BLaER1 (cell line): ENCODE measurements around the gene ZNF428.

ENCODE experiments used
- H3K27ac ChIP-seq: shearing (Covaris generic); formaldehyde crosslinking; 2 replicates; pipeline ENCODE4 v1.8.1; 2022
- H3K27me3 ChIP-seq: shearing (Covaris generic); formaldehyde crosslinking; 2 replicates; pipeline ENCODE4 v1.8.1; 2022
- H3K36me3 ChIP-seq: shearing (Covaris generic); formaldehyde crosslinking; 2 replicates; pipeline ENCODE4 v1.8.1; 2022
- H3K4me1 ChIP-seq: shearing (Covaris generic); formaldehyde crosslinking; 2 replicates; pipeline ENCODE4 v1.8.1; 2022
- H3K4me2 ChIP-seq: shearing (Covaris generic); formaldehyde crosslinking; 2 replicates; pipeline ENCODE4 v1.8.1; 2022
- H3K4me3 ChIP-seq: shearing (Covaris generic); formaldehyde crosslinking; 2 replicates; pipeline ENCODE4 v1.8.1; 2022
- H3K9ac ChIP-seq: shearing (Covaris generic); formaldehyde crosslinking; 2 replicates; pipeline ENCODE4 v1.8.1; 2022
- H3K9me3 ChIP-seq: shearing (Covaris generic); formaldehyde crosslinking; 2 replicates; pipeline ENCODE4 v1.8.1; 2022
- H4K20me1 ChIP-seq: shearing (Covaris generic); formaldehyde crosslinking; 2 replicates; pipeline ENCODE4 v1.8.1; 2022
- Cebpa-rat ChIP-seq: shearing (Covaris generic); IDR thresholded peaks from 2 replicates; pipeline ENCODE4 v1.8.1; 2022

The ZNF428 gene

DNA sequence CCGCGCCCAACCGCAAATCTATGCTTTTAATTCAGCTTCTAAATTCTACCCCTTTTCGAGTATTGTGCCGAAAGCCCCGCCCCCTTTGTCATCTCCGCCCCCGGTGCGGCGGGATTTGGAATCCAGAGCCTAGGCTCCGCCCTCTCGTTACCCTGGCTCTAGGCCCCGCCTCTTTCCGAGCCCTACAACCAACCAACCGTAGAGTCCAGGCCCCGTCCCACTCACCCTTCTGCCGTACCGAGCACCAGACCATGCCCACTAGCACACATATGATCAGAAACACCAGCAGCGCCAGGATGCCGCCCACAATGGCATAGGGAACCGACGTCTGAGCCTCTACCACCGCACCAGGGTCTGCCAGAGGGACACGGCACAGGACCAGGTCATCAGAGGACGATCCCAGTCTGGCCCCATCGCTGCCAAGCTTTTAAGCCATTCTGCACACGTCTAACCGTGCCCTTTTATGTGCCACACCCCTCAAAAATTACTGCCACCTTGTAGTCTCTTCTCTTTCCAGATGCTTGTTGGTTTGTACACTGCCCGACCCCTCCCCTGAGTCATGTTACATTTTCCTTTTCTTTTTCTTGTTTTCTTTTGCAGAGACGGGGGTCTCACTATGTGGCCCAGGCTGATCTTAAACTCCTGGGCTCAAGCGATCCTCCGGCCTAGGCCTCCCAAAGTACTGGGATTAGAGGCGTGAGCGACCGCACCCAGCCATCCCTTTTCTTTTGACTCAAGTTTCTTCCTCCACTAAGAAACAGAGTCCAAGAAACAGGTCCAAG is 4.7 kb upstream of the ZNF428 start:
- no peak for TF ChIP-seq Cebpa-rat
- Histone ChIP-seq H3K9ac (no peak overlapping the region), H3K4me3 (no peak overlapping the region), H4K20me1 (no peaks in the 10 kb centered on the region), H3K36me3 (peaks cover 45% of the 10 kb centered on the region), H3K4me1 (peaks cover 20% of the 10 kb centered on the region), H3K4me2 (no peak overlapping the region), H3K27me3 (no peaks in the 10 kb centered on the region), H3K27ac (no peak overlapping the region), H3K9me3 (no peaks in the 10 kb centered on the region)

DNA sequence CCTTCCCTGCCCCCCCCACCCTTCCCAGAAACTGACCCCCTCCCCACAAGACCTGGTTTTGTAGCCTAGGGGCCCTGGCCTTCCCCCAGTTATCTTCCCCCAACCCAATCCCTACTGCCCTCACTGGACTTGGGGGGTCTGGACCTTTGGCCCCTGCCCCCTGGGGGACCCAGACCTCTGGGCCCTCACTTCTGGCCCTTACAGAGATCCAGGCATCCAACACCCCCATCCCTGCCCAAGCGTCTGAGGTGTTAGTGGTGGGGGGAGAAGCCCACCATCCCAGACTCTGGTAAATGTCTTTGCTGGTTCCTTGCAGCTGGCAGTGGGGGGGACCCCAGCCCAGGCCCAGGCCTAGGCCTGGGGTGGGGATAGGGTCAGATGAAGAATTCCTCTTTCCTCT is 3.5 kb upstream of the ZNF428 start:
- no peak overlapping the region for H3K4me3 ChIP-seq
- no peaks in the 10 kb centered on the region for H3K27me3 ChIP-seq
- no peaks in the 10 kb centered on the region for H3K9me3 ChIP-seq
- TF ChIP-seq Cebpa-rat: no peak
- no peak overlapping the region for H3K9ac ChIP-seq
- no peaks in the 10 kb centered on the region for H4K20me1 ChIP-seq
- no peak overlapping the region for H3K27ac ChIP-seq
- peaks cover 29% of the 10 kb centered on the region for H3K4me1 ChIP-seq
- peaks cover 45% of the 10 kb centered on the region for H3K36me3 ChIP-seq
- H3K4me2 ChIP-seq: no peak overlapping the region

DNA sequence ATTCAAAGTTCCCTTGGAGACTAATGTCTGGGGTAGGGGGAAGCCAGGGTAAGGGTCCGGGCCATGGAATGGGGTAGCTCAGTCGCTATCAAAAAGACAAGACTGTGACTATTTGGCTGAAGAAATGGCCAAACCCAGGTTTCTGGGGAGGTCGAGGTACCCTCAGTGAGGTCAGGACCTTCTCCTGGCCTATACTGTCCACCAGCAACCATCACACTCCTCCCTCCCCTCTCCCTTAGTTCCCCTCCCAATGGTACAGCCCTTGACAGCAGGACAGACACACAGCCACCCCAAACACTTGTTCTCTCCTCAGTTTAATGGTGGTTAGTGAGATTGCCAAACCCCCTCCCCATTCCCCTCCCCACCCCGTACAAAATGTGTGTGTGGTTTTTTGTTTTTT is 2.6 kb upstream of the ZNF428 start:
- Histone ChIP-seq H3K27ac (no peak overlapping the region), H4K20me1 (peaks cover 3% of the 10 kb centered on the region; the same call in 1 of the 2 replicates), H3K4me2 (no peak overlapping the region), H3K4me3 (no peak overlapping the region), H3K36me3 (peaks cover 40% of the 10 kb centered on the region), H3K4me1 (peaks cover 30% of the 10 kb centered on the region), H3K27me3 (no peaks in the 10 kb centered on the region), H3K9ac (no peak overlapping the region), H3K9me3 (no peaks in the 10 kb centered on the region)
- TF ChIP-seq Cebpa-rat: no peak

DNA sequence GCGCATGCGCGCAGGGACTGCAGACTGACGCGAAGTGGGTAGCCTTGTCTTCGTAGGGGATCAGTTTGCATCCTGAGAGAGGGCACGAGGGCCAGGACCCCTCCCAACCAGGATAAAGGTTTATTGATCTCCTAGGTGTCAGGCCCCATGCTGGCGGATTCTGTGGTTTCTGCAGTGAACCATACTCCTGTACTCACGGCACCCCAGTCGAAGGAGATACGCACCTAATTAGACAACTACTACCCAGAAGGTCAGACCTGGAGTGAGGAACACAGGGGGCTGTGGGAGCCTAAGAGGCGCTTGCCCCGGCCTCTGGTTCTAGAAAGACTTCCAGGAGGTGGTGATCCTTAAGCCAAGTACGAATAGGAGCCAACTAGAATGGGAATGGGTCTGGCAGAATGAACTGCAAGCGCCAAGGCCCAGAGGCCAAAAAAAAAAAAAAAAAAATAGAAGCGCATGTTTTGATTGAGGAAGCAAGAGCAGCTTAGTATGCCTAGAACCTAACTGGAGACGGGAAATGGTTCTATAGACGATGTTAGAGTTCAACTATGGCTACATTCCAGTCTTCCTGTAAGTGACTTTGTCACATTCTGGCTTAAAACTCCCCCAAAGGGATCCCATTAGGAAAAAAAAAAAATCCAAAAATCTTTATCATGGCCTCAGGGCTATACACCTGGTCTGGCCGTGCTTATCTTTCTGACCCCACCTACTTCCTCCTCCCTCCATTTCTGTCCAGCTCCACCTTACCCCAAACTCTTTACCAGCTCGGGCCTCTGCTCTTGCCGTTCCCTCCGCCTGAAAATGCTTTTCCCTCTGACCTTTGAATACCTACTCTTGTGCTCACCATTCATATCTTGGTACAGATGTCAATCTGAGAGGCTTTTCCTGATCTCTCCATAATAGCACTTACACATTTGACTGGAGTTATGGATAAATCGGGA is 902 bp upstream of the ZNF428 start:
- H3K27me3 ChIP-seq: no peaks in the 10 kb centered on the region
- peaks cover 22% of the 10 kb centered on the region for H3K36me3 ChIP-seq
- peak overlapping the region; percentile 94 for H3K4me2 ChIP-seq
- peak overlapping the region; percentile 98 for H3K27ac ChIP-seq
- peaks cover 20% of the 10 kb centered on the region for H4K20me1 ChIP-seq
- H3K9ac ChIP-seq: peak overlapping the region; percentile 96
- H3K4me3 ChIP-seq: peak overlapping the region; percentile 81
- no peaks in the 10 kb centered on the region for H3K9me3 ChIP-seq
- H3K4me1 ChIP-seq: peaks cover 47% of the 10 kb centered on the region
- no peak for TF ChIP-seq Cebpa-rat

DNA sequence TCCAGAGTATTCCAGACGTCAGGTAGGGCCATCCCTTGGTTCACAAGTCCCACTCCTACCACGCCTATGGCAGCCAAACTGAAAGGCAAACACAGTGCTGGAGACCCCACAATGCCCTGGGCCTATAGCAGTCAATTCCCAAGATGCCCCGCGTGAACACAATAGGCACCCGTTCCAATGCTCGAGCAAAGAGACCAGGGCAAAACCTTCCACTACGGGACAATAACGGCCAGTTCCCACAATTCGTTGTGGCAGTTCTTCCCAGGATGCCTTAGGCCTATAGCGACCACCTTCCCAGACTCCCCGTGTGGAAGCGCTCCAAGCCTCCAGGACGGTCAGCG is 538 bp downstream of the ZNF428 start:
- TF ChIP-seq Cebpa-rat: no peak
- Histone ChIP-seq H3K4me3 (peak overlapping the region; percentile 81), H3K27me3 (no peaks in the 10 kb centered on the region), H3K9ac (peak overlapping the region; percentile 96), H3K4me2 (peak overlapping the region; percentile 94), H4K20me1 (peaks cover 35% of the 10 kb centered on the region), H3K27ac (peak overlapping the region; percentile 98), H3K4me1 (peaks cover 55% of the 10 kb centered on the region), H3K9me3 (no peaks in the 10 kb centered on the region), H3K36me3 (peaks cover 21% of the 10 kb centered on the region)

DNA sequence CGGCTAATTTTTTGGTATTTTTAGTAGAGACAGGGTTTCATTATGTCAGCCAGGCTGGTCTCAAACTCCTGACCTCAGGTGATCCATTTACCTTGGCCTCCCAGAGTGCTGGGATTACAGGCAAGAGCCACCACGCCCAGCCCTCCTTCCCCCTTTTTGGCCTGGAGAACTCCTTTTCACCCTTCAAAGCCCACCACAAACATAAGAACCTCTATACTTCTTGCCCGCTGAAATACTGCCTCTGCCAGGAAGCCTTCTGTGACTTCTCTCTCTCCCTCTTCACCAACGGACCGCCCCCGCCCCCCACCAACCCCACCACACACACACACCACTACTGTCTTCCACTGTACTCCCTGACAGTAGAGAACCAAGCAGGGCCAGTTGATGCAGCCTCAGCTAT is 2.5 kb downstream of the ZNF428 start:
- H3K4me2 ChIP-seq: peak overlapping the region; percentile 67
- no peak for TF ChIP-seq Cebpa-rat

DNA sequence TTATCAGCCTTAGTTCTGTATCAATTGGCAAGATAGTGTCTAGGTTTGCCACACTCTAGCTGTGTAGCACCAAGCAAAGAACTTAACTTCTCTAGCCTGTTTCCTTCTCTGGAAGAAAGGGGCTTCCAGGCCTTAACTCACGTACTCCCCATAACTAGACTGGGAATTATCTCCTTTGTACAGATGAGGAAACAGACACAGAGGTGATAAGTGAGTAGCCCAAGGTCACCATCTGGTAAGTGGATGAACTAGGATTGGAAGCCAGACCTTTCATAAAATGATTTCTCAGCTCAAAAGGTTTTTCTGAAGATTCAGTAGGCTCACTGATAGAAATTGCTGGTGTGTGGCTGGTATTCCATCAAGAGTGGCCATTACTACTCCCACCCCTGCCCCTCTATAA is 3.1 kb downstream of the ZNF428 start:
- peaks cover 36% of the 10 kb centered on the region for H3K36me3 ChIP-seq
- no peak overlapping the region for H3K4me3 ChIP-seq
- H3K27ac ChIP-seq: peak overlapping the region; percentile 1
- peaks cover 55% of the 10 kb centered on the region for H3K4me1 ChIP-seq
- H4K20me1 ChIP-seq: peaks cover 61% of the 10 kb centered on the region
- peak overlapping the region; percentile 30; the same call in 1 of the 2 replicates for H3K9ac ChIP-seq
- peak overlapping the region; percentile 67 for H3K4me2 ChIP-seq
- TF ChIP-seq Cebpa-rat: no peak
- no peaks in the 10 kb centered on the region for H3K27me3 ChIP-seq
- no peaks in the 10 kb centered on the region for H3K9me3 ChIP-seq

More for the DNA sequence above, 2.5 kb downstream of the ZNF428 start:
- Histone ChIP-seq H4K20me1 (peaks cover 54% of the 10 kb centered on the region), H3K27me3 (no peaks in the 10 kb centered on the region), H3K4me1 (peaks cover 55% of the 10 kb centered on the region), H3K36me3 (peaks cover 30% of the 10 kb centered on the region), H3K27ac (peak overlapping the region; percentile 49; the same call in 1 of the 2 replicates), H3K9me3 (no peaks in the 10 kb centered on the region), H3K9ac (peak overlapping the region; percentile 30; the same call in 1 of the 2 replicates), H3K4me3 (no peak overlapping the region)

DNA sequence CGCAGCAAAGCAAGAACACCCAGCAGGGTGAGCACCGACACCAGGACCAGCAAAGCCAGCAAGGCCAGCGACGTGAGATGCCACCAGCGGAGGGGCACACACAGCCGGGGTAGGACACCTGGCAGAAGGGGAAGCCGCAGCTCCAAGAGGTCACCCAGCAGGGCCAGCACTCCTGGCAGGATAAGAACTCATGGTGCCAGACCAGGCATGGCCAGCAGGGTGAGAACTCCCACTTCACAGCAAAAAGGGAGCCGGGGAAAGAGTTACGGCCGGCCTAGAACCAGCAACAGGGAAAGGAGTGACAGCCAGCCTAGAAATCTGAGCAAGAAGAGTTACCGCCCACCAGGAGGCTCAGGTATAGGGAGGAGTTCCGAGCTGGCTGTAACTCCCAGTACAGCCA is 7.1 kb downstream of the ZNF428 start:
- TF ChIP-seq Cebpa-rat: no peak
- Histone ChIP-seq H3K4me1 (peaks cover 58% of the 10 kb centered on the region), H3K27ac (no peak overlapping the region), H3K4me3 (no peak overlapping the region), H3K4me2 (no peak overlapping the region), H3K27me3 (no peaks in the 10 kb centered on the region), H3K9me3 (no peaks in the 10 kb centered on the region), H3K36me3 (peaks cover 66% of the 10 kb centered on the region), H3K9ac (no peak overlapping the region), H4K20me1 (peaks cover 100% of the 10 kb centered on the region)

DNA sequence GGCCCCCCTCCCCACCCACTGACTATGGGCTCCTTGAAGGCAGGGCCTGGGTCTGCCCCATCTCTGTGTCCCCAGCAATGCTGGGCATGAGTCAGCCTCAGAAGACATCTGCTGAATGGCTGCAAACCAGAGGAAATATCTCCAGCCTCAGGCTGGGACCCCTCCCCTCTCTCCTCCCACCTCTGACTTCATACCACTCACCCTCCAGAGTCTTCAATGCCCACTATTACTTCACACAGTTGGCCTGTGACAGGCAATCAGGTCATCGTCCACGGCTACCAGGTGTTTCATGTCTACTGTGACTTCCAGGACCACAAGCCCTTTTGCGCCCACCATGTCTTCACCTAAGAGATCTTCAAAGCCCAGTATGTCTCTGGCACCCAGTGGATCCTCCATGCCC is 7.6 kb downstream of the ZNF428 start, which contains the start of gene SRRM5:
Gene SRRM5 (plus strand): TSS at position 301 of the 400 bp plus-strand sequence. CDS start 34 bp downstream, at position 335.
- peaks cover 58% of the 10 kb centered on the region for H3K4me1 ChIP-seq
- no peak within 1 kb of the TSS for H3K4me2 ChIP-seq
- no peak within 1 kb of the TSS for H3K4me3 ChIP-seq
- H3K27ac ChIP-seq: no peak within 1 kb of the TSS; the same call in 1 of the 2 replicates
- peaks cover 69% of the 10 kb centered on the region for H3K36me3 ChIP-seq
- H3K27me3 ChIP-seq: no peaks in the 10 kb centered on the region
- TF ChIP-seq Cebpa-rat: no peak
- peaks cover 99% of the 10 kb centered on the region for H4K20me1 ChIP-seq
- no peak within 1 kb of the TSS for H3K9ac ChIP-seq
- no peaks in the 10 kb centered on the region for H3K9me3 ChIP-seq

DNA sequence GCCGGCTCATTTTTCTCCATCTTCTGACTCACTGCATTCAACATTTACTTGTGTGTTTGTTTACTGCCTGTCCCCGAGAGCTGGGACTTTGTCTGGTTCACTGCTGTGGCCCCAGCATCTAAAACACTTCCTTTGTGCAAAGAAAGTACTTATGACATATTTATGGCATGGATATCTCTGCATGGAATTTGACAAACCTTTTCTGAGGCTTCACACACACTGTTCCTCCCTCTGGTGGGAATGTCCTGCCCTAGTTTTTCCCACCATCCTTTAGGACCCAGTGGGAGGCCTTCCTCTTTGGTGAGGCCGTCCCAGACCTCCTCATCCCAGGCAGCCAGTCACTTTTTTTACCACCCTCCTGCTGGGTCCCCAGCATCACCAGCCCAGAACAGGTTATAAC is 8.9 kb downstream of the ZNF428 start:
- H3K36me3 ChIP-seq: peaks cover 82% of the 10 kb centered on the region
- no peak for TF ChIP-seq Cebpa-rat
- no peak overlapping the region for H3K4me2 ChIP-seq
- H3K9me3 ChIP-seq: no peaks in the 10 kb centered on the region
- H3K27ac ChIP-seq: peak overlapping the region; percentile 35; the same call in 1 of the 2 replicates
- H3K27me3 ChIP-seq: no peaks in the 10 kb centered on the region
- H3K4me3 ChIP-seq: no peak overlapping the region
- peaks cover 58% of the 10 kb centered on the region for H3K4me1 ChIP-seq
- no peak overlapping the region for H3K9ac ChIP-seq
- H4K20me1 ChIP-seq: peaks cover 88% of the 10 kb centered on the region
